Tibial artery (tissue), 4 donors: ENCODE results near the gene CELSR1.

Source experiments
- DNase-seq, 2 donors: peaks; one replicate each; pipeline ENCODE4 v3.0.0-alpha.2; 2019
- H3K27ac ChIP-seq, 2 donors: fragments of 200-600 bp; sonication (generic) in 1 of 2; 1 replicate in 1 of 2; 2 replicates in 1 of 2; pipeline ENCODE4 v1.5.1; 2018 to 2019; ENCODE audit warnings: mild to moderate bottlenecking in 1 of 2
- H3K27me3 ChIP-seq, 2 donors: fragments of 200-600 bp; sonication (generic) in 1 of 2; one replicate each; pipeline versions ENCODE4 v1.5.1 to v1.6.0; 2016 to 2019
- H3K36me3 ChIP-seq, 3 donors: fragments of 200-600 bp; sonication (generic) in 2 of 3; one replicate each; pipeline ENCODE4 v1.5.1; 2016 to 2019; ENCODE audit warnings: mild to moderate bottlenecking in 2 of 3
- H3K4me1 ChIP-seq, 4 donors: fragments of 200-600 bp; sonication (generic) in 2 of 4; 1 replicate in 3 of 4; 2 replicates in 1 of 4; pipeline ENCODE4 v1.5.1; 2016 to 2019
- H3K4me3 ChIP-seq, 2 donors: fragments of 200-600 bp; sonication (generic) in 1 of 2; 1 replicate in 1 of 2; 2 replicates in 1 of 2; pipeline ENCODE4 v1.5.1; 2018 to 2019; ENCODE audit warnings: mild to moderate bottlenecking in 2 of 2
- H3K9me3 ChIP-seq, 3 donors: fragments of 200-600 bp; sonication (generic) in 1 of 3; one replicate each; pipeline ENCODE4 v1.5.1; 2016 to 2019
- CTCF ChIP-seq, 2 experiments: fragments of 200-600 bp in 1 of 2; fragments of 450-650 bp in 1 of 2; IDR thresholded peaks; one replicate each; pipeline ENCODE4 v1.5.1; 2017 to 2019; ENCODE audit warnings: antibody characterized with exemption in 2 of 2, mild to moderate bottlenecking in 1 of 2, moderate library complexity in 1 of 2
- intact Hi-C: fragments of 100-400 bp; cut with DNase I; formaldehyde crosslinking; loops from one replicate; pipeline ENCODE4 v1.15.0; 2023; ENCODE audit warnings: low total_unique reads

The CELSR1 gene

GRCh38 chr22:46576556-46577367, 39.3 kb upstream of the CELSR1 start:
- Histone ChIP-seq H3K27ac (peak overlapping the region; percentile 48 to 57), H3K4me3 (peak overlapping the region; percentile 62 to 73), H3K36me3 (no peaks in the 10 kb centered on the region), H3K4me1 (peaks cover 0 to 49% (median 20%) of the 10 kb centered on the region in 4 donors), H3K27me3 (no peaks in the 10 kb centered on the region), H3K9me3 (peaks cover 0 to 6% (median 0%) of the 10 kb centered on the region in 3 donors)
- DNase-seq: no peak
- intact Hi-C loops: no loop called here
- TF ChIP-seq CTCF (IDR thresholded peaks at IDR 0.05): no peak

- peak overlapping the region in 1 of 2 donors; percentile 24 for H3K27ac ChIP-seq
- peaks cover 0 to 6% (median 0%) of the 10 kb centered on the region in 3 donors for H3K9me3 ChIP-seq
- TF ChIP-seq CTCF (IDR thresholded peaks at IDR 0.05): no peak
- intact Hi-C loops: no loop called here
- H3K4me1 ChIP-seq: peaks cover 0 to 49% (median 20%) of the 10 kb centered on the region in 4 donors
- peak overlapping the region; percentile 62 to 73 for H3K4me3 ChIP-seq
- no peak for DNase-seq
- no peaks in the 10 kb centered on the region for H3K27me3 ChIP-seq
- H3K36me3 ChIP-seq: no peaks in the 10 kb centered on the region
These were observed 38.6 kb upstream of the CELSR1 start for GRCh38 chr22:46575911-46576555.

- no peak for DNase-seq
- no peak for TF ChIP-seq CTCF (IDR thresholded peaks at IDR 0.05)
- peaks cover 0 to 49% (median 20%) of the 10 kb centered on the region in 4 donors for H3K4me1 ChIP-seq
- no peaks in the 10 kb centered on the region for H3K36me3 ChIP-seq
- no peak overlapping the region for H3K4me3 ChIP-seq
- no peaks in the 10 kb centered on the region for H3K27me3 ChIP-seq
- H3K9me3 ChIP-seq: peaks cover 0 to 6% (median 0%) of the 10 kb centered on the region in 3 donors
- intact Hi-C loops: no loop called here
- no peak overlapping the region for H3K27ac ChIP-seq
These were observed 37.8 kb upstream of the CELSR1 start for GRCh38 chr22:46574993-46575910.

- intact Hi-C loops: no loop called here
- no peak for TF ChIP-seq CTCF (IDR thresholded peaks at IDR 0.05)
- Histone ChIP-seq H3K36me3 (no peaks in the 10 kb centered on the region), H3K27me3 (no peaks in the 10 kb centered on the region), H3K4me3 (no peak overlapping the region), H3K27ac (no peak overlapping the region), H3K4me1 (peaks cover 0 to 42% (median 19%) of the 10 kb centered on the region in 4 donors), H3K9me3 (peaks cover 0 to 6% (median 0%) of the 10 kb centered on the region in 3 donors)
- DNase-seq: no peak
These were observed 37.1 kb upstream of the CELSR1 start for GRCh38 chr22:46574438-46574992.
